ELF-1 (cell line): Measurements from ENCODE around the gene PDZRN3.
"Not testable (repeated sequence)": the region's sequence is repeated elsewhere in the genome, so short reads cannot be mapped to it uniquely, and the experiment has no call there.

ENCODE experiments used
- DNase-seq: peaks from one replicate; pipeline ENCODE4 v3.0.0-alpha.2; 2016; ENCODE audit warnings: low read depth, low spot score

Gene PDZRN3

GRCh38 chr3:73492186-73492585 is 132.6 kb downstream of the PDZRN3 start:
- DNase-seq, result no peak

GRCh38 chr3:73491287-73491662 is 133.5 kb downstream of the PDZRN3 start:
- no peak for DNase-seq

GRCh38 chr3:73490453-73491286 is 134.1 kb downstream of the PDZRN3 start:
- DNase-seq, result peak; percentile 64

GRCh38 chr3:73485877-73486330 is 138.8 kb downstream of the PDZRN3 start:
- DNase-seq, result no peak

- no peak for DNase-seq
These were observed 140.0 kb downstream of the PDZRN3 start for GRCh38 chr3:73484656-73485248.

GRCh38 chr3:73481888-73482287 is 142.9 kb downstream of the PDZRN3 start:
- no peak for DNase-seq

- peak; percentile 81 for DNase-seq
These were observed 144.5 kb downstream of the PDZRN3 start for GRCh38 chr3:73480187-73480672.

- no peak for DNase-seq
These were observed 145.4 kb downstream of the PDZRN3 start for GRCh38 chr3:73479325-73479724.

GRCh38 chr3:73478858-73479257 is 145.9 kb downstream of the PDZRN3 start:
- DNase-seq, result no peak

- no peak for DNase-seq
These were observed 149.0 kb downstream of the PDZRN3 start for GRCh38 chr3:73475717-73476116.

GRCh38 chr3:73475175-73475574 is 149.6 kb downstream of the PDZRN3 start:
- no peak for DNase-seq

- no peak for DNase-seq
These were observed 150.1 kb downstream of the PDZRN3 start for GRCh38 chr3:73474619-73475018.

- DNase-seq, result no peak
These were observed 150.8 kb downstream of the PDZRN3 start for GRCh38 chr3:73473898-73474416.

- DNase-seq, result no peak
These were observed 151.4 kb downstream of the PDZRN3 start for GRCh38 chr3:73473181-73473897.

GRCh38 chr3:73471986-73472787 is 152.6 kb downstream of the PDZRN3 start:
- peak; percentile 66 for DNase-seq

GRCh38 chr3:73470860-73471259 is 153.9 kb downstream of the PDZRN3 start:
- DNase-seq, result no peak

GRCh38 chr3:73469331-73469730 is 155.4 kb downstream of the PDZRN3 start:
- DNase-seq, result no peak

GRCh38 chr3:73467211-73467610 is 157.5 kb downstream of the PDZRN3 start:
- no peak for DNase-seq

- DNase-seq, result no peak
These were observed 158.8 kb downstream of the PDZRN3 start for GRCh38 chr3:73465926-73466325.

GRCh38 chr3:73464126-73464525 is 160.6 kb downstream of the PDZRN3 start:
- not testable (repeated sequence) for DNase-seq

GRCh38 chr3:73461547-73461946 is 163.2 kb downstream of the PDZRN3 start:
- no peak for DNase-seq
